HFFc6 (cell line): ENCODE data around the gene C11orf24. TPM values are rescaled to one million over a fixed set of nuclear protein-coding genes. Genes with fewer than 3 reads are reported as not detected.

Experiments used
- DNase-seq: peaks from one replicate; pipeline ENCODE4 v3.0.0-alpha.2; 2018
- H3K27ac Mint-ChIP-seq: 2 replicates; pipeline ENCODE4 v1.8.0; 2020; ENCODE audit warnings: mild to moderate bottlenecking, mixed read lengths
- H3K27me3 Mint-ChIP-seq: 2 replicates; pipeline ENCODE4 v1.8.0; 2021; ENCODE audit warnings: mild to moderate bottlenecking, moderate library complexity, mixed read lengths; ENCODE audit not compliant: insufficient read depth
- H3K36me3 Mint-ChIP-seq: 2 replicates; pipeline ENCODE4 v1.8.0; 2021; ENCODE audit warnings: low read depth, mixed read lengths
- H3K4me1 Mint-ChIP-seq: 2 replicates; pipeline ENCODE4 v1.8.0; 2020; ENCODE audit warnings: low read depth, mixed read lengths
- H3K4me3 Mint-ChIP-seq: 2 replicates; pipeline ENCODE4 v1.8.0; 2020; ENCODE audit warnings: mild to moderate bottlenecking, moderate library complexity, mixed read lengths
- H3K9me3 Mint-ChIP-seq: 2 replicates; pipeline ENCODE4 v1.8.0; 2020; ENCODE audit warnings: mild to moderate bottlenecking, mixed read lengths
- CTCF ChIP-seq: fragments of 200-600 bp; sonication (generic); IDR thresholded peaks from 2 replicates; pipeline ENCODE4 v1.5.0; 2021; ENCODE audit warnings: antibody characterized with exemption, mild to moderate bottlenecking
- total RNA-seq, 6 experiments: library from RNA; stranded (reverse); fragmentation: NEBNext Ultra II Directional; extraction: Animal tissue kit (Norgen Biotek cat#: 25700); gene quantifications; 2 replicates in 1 of 6; 3 replicates in 5 of 6; pipeline ENCODE4 v1.2.3, GENCODE V29; 2021

The C11orf24 gene
- total RNA-seq, 6 experiments from 2014 or later = 88.4 to 126 (median 101) TPM

GRCh38 chr11:68282141-68282860, 10.5 kb upstream of the C11orf24 start:
- Mint-ChIP-seq H3K9me3 (no peaks in the 10 kb centered on the region), H3K4me1 (no peaks in the 10 kb centered on the region), H3K27ac (no peak overlapping the region), H3K4me3 (no peak overlapping the region), H3K27me3 (peaks cover 20% of the 10 kb centered on the region), H3K36me3 (no peaks in the 10 kb centered on the region)
- no peak for DNase-seq
- no peak for TF ChIP-seq CTCF

GRCh38 chr11:68279676-68280075, 7.9 kb upstream of the C11orf24 start:
- DNase-seq = no peak
- TF ChIP-seq CTCF = no peak
- Mint-ChIP-seq H3K4me1 (no peaks in the 10 kb centered on the region), H3K9me3 (no peaks in the 10 kb centered on the region), H3K27me3 (peaks cover 16% of the 10 kb centered on the region), H3K27ac (no peak overlapping the region), H3K4me3 (no peak overlapping the region), H3K36me3 (no peaks in the 10 kb centered on the region)

- Mint-ChIP-seq H3K4me1 (peaks cover 6% of the 10 kb centered on the region; the same call in 1 of the 2 replicates), H3K27ac (no peak overlapping the region), H3K4me3 (no peak overlapping the region), H3K36me3 (no peaks in the 10 kb centered on the region), H3K9me3 (no peaks in the 10 kb centered on the region), H3K27me3 (peaks cover 10% of the 10 kb centered on the region)
- TF ChIP-seq CTCF = no peak
- DNase-seq = no peak
Observed at GRCh38 chr11:68276861-68277260, 5.1 kb upstream of the C11orf24 start.

GRCh38 chr11:68275721-68276507, 4.1 kb upstream of the C11orf24 start:
- no peaks in the 10 kb centered on the region for H3K9me3 Mint-ChIP-seq
- H3K27ac Mint-ChIP-seq = no peak overlapping the region
- H3K27me3 Mint-ChIP-seq = peaks cover 7% of the 10 kb centered on the region
- no peak overlapping the region for H3K4me3 Mint-ChIP-seq
- no peak for TF ChIP-seq CTCF
- no peak for DNase-seq
- H3K4me1 Mint-ChIP-seq = peaks cover 9% of the 10 kb centered on the region
- no peaks in the 10 kb centered on the region for H3K36me3 Mint-ChIP-seq

- H3K9me3 Mint-ChIP-seq = no peaks in the 10 kb centered on the region
- no peak overlapping the region for H3K4me3 Mint-ChIP-seq
- peaks cover 7% of the 10 kb centered on the region for H3K27me3 Mint-ChIP-seq
- no peak for DNase-seq
- no peak overlapping the region for H3K27ac Mint-ChIP-seq
- TF ChIP-seq CTCF = no peak
- H3K4me1 Mint-ChIP-seq = peaks cover 25% of the 10 kb centered on the region
- peaks cover 10% of the 10 kb centered on the region for H3K36me3 Mint-ChIP-seq
Observed at GRCh38 chr11:68274306-68274705, 2.5 kb upstream of the C11orf24 start.
